ENCODE results near the gene KCNG2.

Gene KCNG2

GRCh38 chr18:79800371-79801180 lies 2.8 kb downstream of the KCNG2 start:
- no peak for DNase-seq

GRCh38 chr18:79801217-79801616 lies 3.5 kb downstream of the KCNG2 start:
- DNase-seq: no peak

- no peak for DNase-seq
Measured at GRCh38 chr18:79801641-79802040, 3.9 kb downstream of the KCNG2 start.

GRCh38 chr18:79802298-79802697 lies 4.6 kb downstream of the KCNG2 start:
- DNase-seq: no peak

- no peak for DNase-seq
Measured at GRCh38 chr18:79803611-79804051, 5.9 kb downstream of the KCNG2 start.

- no peak for DNase-seq
Measured at GRCh38 chr18:79804130-79804787, 6.5 kb downstream of the KCNG2 start.

GRCh38 chr18:79805211-79805887 lies 7.6 kb downstream of the KCNG2 start:
- DNase-seq: no peak

- DNase-seq: no peak
Measured at GRCh38 chr18:79805926-79806487, 8.3 kb downstream of the KCNG2 start.

GRCh38 chr18:79806976-79807841 lies 9.5 kb downstream of the KCNG2 start:
- no peak for DNase-seq

GRCh38 chr18:79809482-79810192 lies 11.9 kb downstream of the KCNG2 start:
- DNase-seq: no peak

- DNase-seq: no peak
Measured at GRCh38 chr18:79812052-79812451, 14.3 kb downstream of the KCNG2 start.

GRCh38 chr18:79814373-79814772 lies 16.6 kb downstream of the KCNG2 start:
- DNase-seq: no peak

- DNase-seq: no peak
Measured at GRCh38 chr18:79815657-79816056, 17.9 kb downstream of the KCNG2 start.

GRCh38 chr18:79816092-79816491 lies 18.4 kb downstream of the KCNG2 start:
- DNase-seq: no peak

- DNase-seq: no peak
Measured at GRCh38 chr18:79816981-79817606, 19.4 kb downstream of the KCNG2 start.

- no peak for DNase-seq
Measured at GRCh38 chr18:79817607-79817998, 19.9 kb downstream of the KCNG2 start.

GRCh38 chr18:79818036-79818435 lies 20.3 kb downstream of the KCNG2 start:
- DNase-seq: no peak

GRCh38 chr18:79818631-79819030 lies 20.9 kb downstream of the KCNG2 start:
- DNase-seq: no peak

GRCh38 chr18:79819064-79819967 lies 21.6 kb downstream of the KCNG2 start:
- no peak for DNase-seq

GRCh38 chr18:79819968-79820351 lies 22.2 kb downstream of the KCNG2 start:
- DNase-seq: no peak
